HG03064 (cell line): ENCODE measurements around the gene RPL29.
"Not testable (repeated sequence)": the region's sequence is repeated elsewhere in the genome, so short reads cannot be mapped to it uniquely, and the experiment has no call there.

ENCODE experiments used
- ATAC-seq: cut with Tn5 transposase; IDR thresholded peaks from one replicate; pipeline ENCODE4 v1.9.1; 2021; ENCODE audit warnings: low read depth; ENCODE audit not compliant: unreplicated experiment

Gene RPL29

DNA sequence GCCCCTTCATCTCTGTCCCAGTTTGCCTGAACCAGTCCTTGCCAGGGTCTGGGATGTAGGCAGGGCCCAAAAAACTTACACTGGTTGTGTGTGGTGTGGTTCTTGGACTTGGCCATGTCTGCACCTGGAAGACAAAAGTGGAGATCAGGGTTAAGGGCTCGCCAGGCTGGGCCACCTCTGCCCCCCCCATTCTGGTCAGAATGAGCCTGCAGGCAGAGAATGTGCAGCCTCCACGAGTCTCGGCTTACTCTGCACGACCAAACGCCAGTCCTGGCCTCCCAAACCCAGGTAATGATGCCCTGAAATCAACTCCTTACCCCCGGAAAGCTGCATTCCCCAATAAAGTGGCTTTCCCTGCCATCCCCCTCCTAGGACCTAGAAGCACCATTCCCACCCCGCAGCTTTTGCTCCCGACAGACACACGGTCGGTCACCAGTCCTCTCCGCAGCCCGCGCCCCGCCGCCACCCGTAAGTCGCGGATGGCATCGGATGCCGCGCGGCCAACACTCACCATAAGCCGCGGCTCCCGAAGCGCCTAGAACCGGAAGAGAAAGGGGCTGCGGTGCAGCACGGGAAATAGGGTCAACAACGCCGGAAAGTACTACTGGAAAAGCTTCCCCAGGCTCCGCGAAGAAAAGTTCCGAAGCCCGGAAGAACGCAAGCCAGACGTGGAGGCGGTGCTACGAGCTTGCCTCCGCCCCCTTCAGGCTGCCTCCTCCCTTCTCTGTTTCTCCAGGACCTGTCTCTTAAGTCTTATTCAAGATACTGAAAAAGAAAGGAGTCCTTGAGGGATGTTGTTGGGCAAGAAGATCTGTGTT is at the start of gene RPL29:
RPL29 (minus strand) TSS at position 550 of the 818 bp plus-strand sequence; CDS start at position 116, 434 bp downstream.
- ATAC-seq: peak; percentile 88

DNA sequence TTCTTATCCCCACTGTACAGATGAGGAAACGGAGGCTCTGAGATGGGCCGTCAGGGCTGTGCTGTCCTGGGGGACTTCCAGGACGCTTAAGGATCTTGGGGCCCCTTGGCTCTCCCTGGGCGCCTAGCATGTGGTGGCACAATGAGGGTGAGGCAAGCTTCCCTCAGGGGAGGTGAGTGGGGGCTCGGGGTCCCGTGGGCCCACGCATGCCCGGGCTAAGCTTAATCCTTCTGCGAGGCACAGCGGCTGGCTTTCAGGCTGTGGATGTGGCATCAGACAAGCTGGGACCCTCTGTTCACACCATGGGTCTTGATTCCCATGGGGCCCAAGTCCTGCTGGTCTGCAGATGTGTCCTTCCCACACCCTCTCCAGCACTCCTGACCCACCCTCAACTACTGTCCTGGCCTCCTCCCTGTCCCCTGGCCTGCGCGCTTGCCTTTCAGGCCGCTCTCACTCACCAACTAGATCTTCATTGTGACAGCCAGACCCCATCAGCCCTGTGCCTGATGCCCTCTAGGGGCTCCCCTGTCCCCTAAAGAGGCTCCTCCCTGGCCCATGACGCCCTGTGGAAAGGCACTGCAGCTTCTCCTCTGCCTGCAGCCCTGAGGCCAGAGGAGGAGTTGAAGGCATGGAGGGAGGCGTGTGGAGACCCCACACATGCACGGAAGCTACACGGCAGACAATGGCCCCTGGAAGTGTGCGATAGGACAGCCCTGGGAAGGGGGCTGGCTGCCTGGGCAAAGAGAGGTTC is 49.3 kb upstream of the RPL29 start:
- ATAC-seq: no peak

DNA sequence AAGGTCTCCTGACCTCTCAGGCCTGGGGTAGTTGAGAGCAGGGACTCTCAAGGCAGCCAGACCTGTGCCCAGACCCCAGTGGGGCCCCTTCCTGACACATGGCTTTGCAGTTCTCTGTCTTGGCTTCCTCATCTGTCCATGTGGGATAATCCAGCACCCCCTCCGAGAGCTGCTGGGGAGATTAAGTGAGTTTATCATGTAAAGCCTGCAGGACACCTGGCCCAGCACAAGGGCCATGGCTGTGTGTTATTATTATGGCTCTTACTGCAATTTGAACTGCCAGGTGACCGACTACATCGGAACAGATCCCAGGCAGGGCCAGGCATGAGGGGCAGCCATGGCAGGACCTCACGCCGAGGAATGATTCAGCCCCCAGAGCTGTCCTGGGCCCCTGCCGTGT is 48.1 kb upstream of the RPL29 start:
- no peak for ATAC-seq

- ATAC-seq: not testable (repeated sequence)
Observed at GRCh38 chr3:52043039-52043438, 47.3 kb upstream of the RPL29 start.

DNA sequence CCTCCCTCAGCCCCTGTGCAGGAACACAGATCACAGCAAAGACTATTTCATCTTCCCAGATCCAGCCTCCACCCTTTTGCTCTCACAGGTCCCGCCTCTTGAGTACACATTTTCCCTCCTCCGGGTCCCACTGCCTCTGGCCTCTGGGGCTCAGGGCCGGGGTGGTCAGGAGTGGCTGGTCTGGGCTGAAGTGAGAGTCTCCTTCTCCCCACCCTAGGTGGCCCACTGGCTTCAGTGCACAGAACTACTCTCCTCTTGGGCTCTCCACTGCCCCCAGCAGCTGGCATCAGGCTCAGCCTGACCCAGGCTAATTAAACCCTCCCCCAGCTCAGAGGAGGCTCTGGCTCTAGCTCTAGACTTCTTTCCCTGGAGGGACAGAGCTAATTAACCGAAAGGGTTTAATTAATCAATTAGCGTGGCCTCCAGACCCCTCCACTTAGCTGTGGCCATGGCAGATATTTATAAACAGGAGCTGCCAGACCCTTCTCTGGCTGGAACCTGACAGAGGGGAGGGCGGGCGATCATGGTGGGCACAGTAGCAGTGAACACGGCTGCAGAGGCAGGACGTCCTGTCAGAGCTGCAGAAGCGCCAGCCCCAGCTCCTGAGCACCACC is 45.5 kb upstream of the RPL29 start:
- no peak for ATAC-seq

DNA sequence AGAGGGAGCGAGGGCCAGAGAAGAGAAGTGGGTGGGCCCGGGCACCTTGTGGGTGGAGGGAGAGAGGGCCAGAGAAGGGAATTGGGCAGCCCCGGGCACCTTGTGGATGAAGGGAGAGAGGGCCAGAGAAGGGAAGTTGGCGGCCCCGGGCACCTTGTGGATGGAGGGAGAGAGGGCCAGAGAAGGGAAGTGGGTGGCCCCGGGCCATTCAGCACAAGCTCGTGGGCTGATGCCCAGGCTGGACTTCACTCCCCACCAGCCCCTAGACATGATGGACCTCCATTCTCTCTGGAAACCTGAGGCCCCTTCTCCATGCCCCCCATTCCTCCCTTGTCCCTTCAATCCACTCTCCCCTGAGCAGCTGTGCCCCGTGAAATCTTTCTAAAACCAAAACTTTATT is 44.9 kb upstream of the RPL29 start:
- ATAC-seq: no peak

- ATAC-seq: no peak
Observed at GRCh38 chr3:52039846-52040245, 44.2 kb upstream of the RPL29 start.

DNA sequence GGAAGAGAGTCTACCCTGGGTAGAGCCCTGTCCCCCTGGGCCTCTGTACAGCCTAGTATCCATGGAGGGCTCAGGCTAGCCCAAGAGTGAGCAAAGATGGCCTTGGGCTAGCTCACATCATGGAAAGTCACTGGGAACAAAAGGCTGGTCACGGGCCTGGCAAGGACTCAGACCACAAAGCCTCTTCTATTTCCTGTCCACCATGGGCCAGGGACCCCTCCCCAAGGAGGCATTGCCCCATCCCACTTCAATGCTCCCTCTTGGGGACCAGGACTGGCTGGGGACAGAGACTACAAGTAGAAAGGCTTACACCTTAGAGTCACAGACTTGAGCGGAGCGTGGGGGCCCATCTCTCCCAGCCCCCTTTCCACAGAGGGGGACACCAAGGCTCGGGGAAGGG is 43.7 kb upstream of the RPL29 start:
- no peak for ATAC-seq

GRCh38 chr3:52038227-52038626 is 42.5 kb upstream of the RPL29 start:
- no peak for ATAC-seq

DNA sequence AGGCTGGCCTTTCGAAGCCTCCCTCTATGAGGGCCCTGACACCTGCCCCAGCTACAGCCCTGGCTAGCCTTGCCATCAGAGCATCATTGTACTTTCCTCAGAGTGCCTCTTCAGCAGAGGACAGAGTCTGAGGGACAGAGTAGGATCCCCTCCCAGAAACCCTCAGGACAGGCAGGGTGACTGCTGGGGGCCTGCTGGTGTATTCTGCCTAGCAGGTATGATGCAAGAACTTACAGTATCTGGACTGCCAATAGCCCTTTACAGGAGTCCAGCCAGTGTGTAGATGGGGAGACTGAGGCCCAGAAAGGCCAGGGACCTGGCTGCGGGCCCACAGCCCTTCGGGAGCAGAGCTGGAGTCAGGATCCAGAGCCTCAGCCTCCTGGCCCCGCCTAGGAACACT is 41.6 kb upstream of the RPL29 start:
- ATAC-seq: no peak

DNA sequence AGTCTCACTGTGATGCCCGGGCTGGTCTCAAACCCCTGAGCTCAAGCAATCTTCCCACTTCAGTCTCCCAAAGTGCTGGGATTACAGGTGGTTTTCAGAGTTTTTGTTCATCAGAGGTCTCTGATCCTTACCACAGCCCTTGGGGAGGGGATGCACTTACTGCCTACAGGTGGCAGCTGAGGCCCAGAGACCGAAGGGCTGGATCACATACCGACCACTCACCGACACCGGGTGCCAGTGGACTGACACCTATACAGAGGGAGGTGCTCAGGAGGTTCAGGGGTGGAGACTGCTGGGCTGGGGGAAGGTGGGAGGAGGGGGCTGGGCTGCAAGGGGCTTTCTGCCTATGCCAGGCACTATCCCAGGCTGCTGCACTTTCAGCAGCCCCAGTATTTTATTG is 41.1 kb upstream of the RPL29 start:
- no peak for ATAC-seq

- peak; percentile 54 for ATAC-seq
Observed at GRCh38 chr3:52036222-52036694, 40.6 kb upstream of the RPL29 start.

DNA sequence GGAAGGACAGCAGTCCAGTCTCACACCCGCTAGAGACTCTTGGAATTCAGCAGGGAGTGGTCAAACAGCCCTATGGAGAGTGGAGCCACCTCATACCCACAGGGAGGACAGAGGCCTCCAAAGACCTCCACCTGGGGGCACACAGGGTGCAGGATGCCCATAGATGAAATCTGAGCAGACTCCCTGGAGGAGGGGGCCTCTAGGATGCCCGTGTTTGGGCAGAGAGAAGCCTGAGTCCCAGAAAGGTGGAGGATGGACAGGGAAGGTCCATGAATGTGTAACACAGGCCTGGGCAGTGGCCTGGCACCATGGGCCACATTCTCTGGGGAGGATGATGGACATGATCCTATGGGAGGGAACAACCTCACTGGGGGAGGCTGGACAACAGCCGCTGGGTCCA is 39.0 kb upstream of the RPL29 start:
- no peak for ATAC-seq

DNA sequence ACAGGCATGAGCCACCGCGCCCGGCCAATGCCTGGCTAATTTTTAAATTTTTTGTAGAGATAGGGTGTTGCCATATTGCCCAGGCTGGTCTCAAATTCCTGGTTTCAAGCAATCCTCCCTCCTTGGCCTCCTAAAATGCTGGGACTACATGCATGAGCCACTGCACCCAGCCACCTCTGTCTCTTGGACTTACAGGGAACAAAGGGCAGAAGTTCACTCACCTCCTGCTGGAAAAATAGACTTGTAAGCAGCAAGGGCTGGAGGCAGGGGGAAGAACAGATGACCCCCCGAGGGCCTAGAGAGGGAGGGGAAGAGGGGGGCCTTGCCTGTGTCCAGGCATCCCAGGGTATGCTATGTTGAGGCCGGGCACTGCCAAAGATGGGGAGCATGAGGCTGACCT is 38.5 kb upstream of the RPL29 start:
- ATAC-seq: no peak

DNA sequence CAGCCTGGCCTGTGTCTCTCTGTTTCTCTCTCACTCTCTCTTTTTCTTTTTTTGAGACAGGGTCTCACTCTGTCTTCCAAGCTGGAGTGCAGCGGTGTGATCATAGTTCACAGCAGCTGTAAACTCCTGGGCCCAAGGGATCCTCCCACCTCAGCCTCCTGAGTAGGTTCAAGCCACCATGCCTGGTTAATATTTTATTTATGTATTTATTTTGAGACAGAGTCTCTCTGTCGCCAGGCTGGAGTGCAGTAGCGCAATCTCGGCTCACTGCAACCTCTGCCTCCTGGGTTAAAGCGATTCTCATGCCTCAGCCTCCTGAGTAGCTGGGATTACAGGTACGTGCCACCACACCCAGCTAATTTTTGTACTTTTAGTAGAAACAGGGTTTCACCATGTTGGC is 38.1 kb upstream of the RPL29 start:
- ATAC-seq: not testable (repeated sequence)

- ATAC-seq: no peak
Observed at GRCh38 chr3:52032702-52033408, 37.2 kb upstream of the RPL29 start.

- ATAC-seq: no peak
Observed at GRCh38 chr3:52031896-52032295, 36.2 kb upstream of the RPL29 start.

DNA sequence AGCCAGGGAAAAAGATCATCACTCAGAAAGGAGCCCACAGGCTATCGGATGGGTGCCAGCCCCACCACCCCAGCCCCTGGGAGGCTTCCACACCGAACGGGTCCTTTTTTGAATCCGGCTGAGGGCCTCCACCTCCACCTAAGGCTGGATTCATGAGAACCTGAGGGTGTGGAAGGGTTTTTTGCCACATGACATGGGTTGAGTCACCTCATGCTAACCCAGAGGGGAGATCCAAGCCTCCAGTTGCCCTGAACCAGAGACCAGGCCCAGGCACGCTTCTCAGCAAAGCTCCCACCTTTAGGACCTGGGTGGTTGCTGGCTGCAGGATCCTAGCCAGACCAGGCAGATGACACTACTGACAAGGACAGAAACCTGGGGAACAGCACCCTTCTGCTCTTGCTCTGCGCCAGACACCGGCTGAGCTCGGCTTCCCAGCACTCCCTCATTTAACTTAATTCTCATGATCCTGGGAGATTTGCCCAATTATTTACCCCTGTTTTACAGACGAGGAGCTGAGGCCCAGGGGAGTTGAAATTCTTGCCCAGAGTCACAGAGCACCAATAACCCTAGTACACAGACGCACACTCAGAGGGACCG is 35.1 kb upstream of the RPL29 start:
- ATAC-seq: no peak

- ATAC-seq: no peak
Observed at GRCh38 chr3:52029535-52029934, 33.8 kb upstream of the RPL29 start.

DNA sequence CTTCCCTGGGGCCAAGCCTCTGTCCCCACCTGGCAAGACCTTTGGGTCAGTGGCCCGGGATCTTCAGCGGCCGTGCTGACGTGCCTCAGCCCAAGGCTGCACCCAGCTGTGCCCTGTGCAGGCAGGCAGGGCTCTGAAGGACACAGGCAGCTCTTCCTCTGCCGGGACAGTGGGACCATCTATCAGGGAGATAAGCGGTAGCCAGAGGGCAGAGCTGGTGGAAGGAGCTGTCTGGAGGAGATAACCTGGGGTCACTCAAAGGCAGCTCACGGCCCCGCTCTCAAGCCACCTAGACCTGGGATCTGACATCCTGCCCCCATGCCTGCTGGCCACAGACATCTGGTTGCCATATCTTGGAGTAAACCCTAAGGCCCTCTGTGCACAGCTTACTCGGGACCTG is 33.4 kb upstream of the RPL29 start:
- no peak for ATAC-seq
